K562 (cell line): ENCODE measurements around the gene DCST1. TPM values are rescaled to one million over a fixed set of nuclear protein-coding genes. Genes with fewer than 3 reads are reported as not detected.

Source experiments
- CGGBP1 ChIP-seq: fragments of 250-450 bp; sonication (Bioruptor Pico); IDR thresholded peaks from 2 replicates; pipeline ENCODE4 v1.9.0; 2021; ENCODE audit warnings: mild to moderate bottlenecking
- ELF2 ChIP-seq: fragments of 250-450 bp; sonication (Bioruptor Pico); IDR thresholded peaks from 2 replicates; pipeline ENCODE4 v1.5.0; 2021; ENCODE audit warnings: mild to moderate bottlenecking
- ERF ChIP-seq: fragments of 450-650 bp; formaldehyde crosslinking; IDR thresholded peaks from 2 replicates; pipeline ENCODE4 v1.4.0; 2020; ENCODE audit warnings: mild to moderate bottlenecking, mixed read lengths
- GATA2 ChIP-seq: sonication (generic); formaldehyde crosslinking; IDR thresholded peaks from 2 replicates; pipeline ENCODE4 v1.4.0; 2020; ENCODE audit warnings: mild to moderate bottlenecking, missing genetic modification reagents
- MNT ChIP-seq, 2 experiments: fragments of 450-650 bp; conservative IDR thresholded peaks; 2 replicates each; pipeline ENCODE4 v1.6.1; 2017; ENCODE audit warnings: mild to moderate bottlenecking in 2 of 2, moderate library complexity in 2 of 2
- PTBP1 ChIP-seq: fragments of 200-400 bp; formaldehyde crosslinking; IDR thresholded peaks from 2 replicates; pipeline ENCODE4 v1.6.1; 2017; ENCODE audit warnings: low read depth, low read length
- TOE1 ChIP-seq, 2 experiments: fragments of 450-650 bp in 1 of 2; sonication (generic) in 1 of 2; formaldehyde crosslinking in 1 of 2; IDR thresholded peaks; 2 replicates each; pipeline versions ENCODE4 v1.7.1 to v1.8.0; 2016 to 2022; ENCODE audit warnings: borderline replicate concordance in 2 of 2, mild to moderate bottlenecking in 2 of 2, antibody characterized with exemption in 1 of 2, inconsistent platforms in 1 of 2, low read depth in 1 of 2, missing genetic modification reagents in 1 of 2, moderate library complexity in 1 of 2
- ZFPM2 ChIP-seq: fragments of 250-450 bp; sonication (Bioruptor Pico); IDR thresholded peaks from 2 replicates; pipeline ENCODE4 v1.5.1; 2022; ENCODE audit warnings: mild to moderate bottlenecking
- ZNF507 ChIP-seq: conservative IDR thresholded peaks from 2 replicates; pipeline ENCODE4 v1.6.1; 2017; ENCODE audit warnings: missing genetic modification characterization, missing compliant biosample characterization
- ZNF57 ChIP-seq: fragments of 450-650 bp; formaldehyde crosslinking; IDR thresholded peaks from 2 replicates; pipeline ENCODE4 v1.4.0; 2020; ENCODE audit warnings: mild to moderate bottlenecking, moderate library complexity
- ZNF644 ChIP-seq: fragments of 200-800 bp; sonication (Bioruptor generic); IDR thresholded peaks from 2 replicates; pipeline ENCODE4 v1.6.1; 2016; ENCODE audit warnings: low read depth, missing genetic modification characterization, missing compliant biosample characterization
- polyA plus RNA-seq, 8 experiments: library from polyadenylated mRNA; depleted of rRNA in 4 of 8; stranded (reverse) in 5 of 8; unstranded in 3 of 8; fragments of >200 nt; fragmentation: Nextera tagmentation in 2 of 8; fragmentation: Illumina TruSeq in 1 of 8; extraction: Ambion mirVana in 2 of 8; extraction: Trizol in 1 of 8; gene quantifications; 2 replicates each; pipeline versions ENCODE4 v1.2.1 to v1.2.3, GENCODE V29; 2011 to 2014; ENCODE audit warnings: inconsistent platforms in 1 of 8, missing spikeins in 1 of 8
- total RNA-seq, 7 experiments: library from RNA; depleted of rRNA in 6 of 7; stranded (reverse); fragments of >200 nt in 6 of 7; fragmentation: Illumina TruSeq in 2 of 7; extraction: Trizol in 2 of 7; gene quantifications; 2 replicates each; pipeline versions ENCODE4 v1.2.1 to v1.2.3, GENCODE V29; 2011 to 2021; ENCODE audit warnings: low replicate concordance in 1 of 7
- TF ChIP-seq, protein P1 (sequence below), 2 experiments: IDR thresholded peaks; 2 replicates each; pipeline ENCODE4 v1.6.1; 2012; ENCODE audit warnings: improper control_type of control experiment in 2 of 2, low read depth in 2 of 2, low read length in 2 of 2, borderline replicate concordance in 1 of 2
- TF ChIP-seq, protein P2 (sequence below): fragments of 250-450 bp; sonication (Bioruptor Pico); IDR thresholded peaks from 2 replicates; pipeline ENCODE4 v1.4.0; 2020; ENCODE audit warnings: mild to moderate bottlenecking
- TF ChIP-seq, protein P3 (sequence below): fragments of 450-650 bp; formaldehyde crosslinking; IDR thresholded peaks from 2 replicates; pipeline ENCODE4 v1.4.0; 2020; ENCODE audit warnings: mild to moderate bottlenecking, moderate library complexity
- TF ChIP-seq, protein P4 (sequence below): fragments of 450-650 bp; conservative IDR thresholded peaks from 2 replicates; pipeline ENCODE4 v1.6.1; 2016; ENCODE audit warnings: missing genetic modification characterization, low read depth, mild to moderate bottlenecking, missing compliant biosample characterization, moderate library complexity
- TF ChIP-seq, protein P5 (sequence below): sonication (generic); IDR thresholded peaks from 2 replicates; pipeline ENCODE4 v1.6.1; 2016

Gene DCST1
- total and polyA plus RNA-seq, 9 of the 15 experiments (the other 6 are each of a cell fraction or from before 2014, with no cell fraction given): not detected

DNA sequence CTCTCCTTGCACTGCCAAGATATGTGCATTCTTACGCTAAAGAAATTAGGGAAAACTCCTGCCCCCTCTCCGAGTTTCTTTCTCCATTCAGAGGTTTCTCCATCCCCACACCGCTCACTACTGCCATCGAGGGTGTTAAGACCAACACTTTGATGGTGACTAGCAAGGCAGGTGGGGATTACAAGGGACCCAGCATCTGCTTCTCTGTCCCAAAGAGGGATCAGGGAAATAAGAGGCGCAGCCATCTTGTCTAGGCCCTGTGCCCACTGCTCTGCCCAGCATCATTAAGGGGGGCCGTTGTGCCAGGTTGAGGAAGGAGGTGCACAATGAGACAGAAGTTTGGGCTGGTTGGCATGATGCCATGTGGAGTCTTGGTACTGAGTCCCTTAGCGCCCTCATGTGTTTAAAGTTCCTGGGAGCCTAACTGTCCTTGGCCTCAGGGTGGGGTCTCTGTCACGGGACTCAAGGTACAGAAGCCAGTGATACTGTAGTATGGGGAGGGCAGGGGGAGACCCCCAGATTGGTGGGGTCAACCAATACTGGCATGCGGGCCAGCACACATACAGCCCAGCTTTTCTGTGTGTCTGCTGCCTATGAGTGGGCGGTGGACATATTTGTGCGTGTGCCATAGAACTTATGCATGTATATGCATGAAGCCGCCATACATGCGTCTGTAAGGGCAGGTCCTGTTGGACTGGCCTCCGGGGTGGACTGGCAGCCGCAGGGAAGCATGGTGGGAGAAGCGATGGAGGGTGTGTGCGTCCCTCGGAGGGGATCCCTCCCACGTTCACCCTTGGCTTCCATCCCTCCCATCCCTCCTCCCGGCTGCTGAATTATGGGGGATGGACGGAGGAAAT is 50.5 kb downstream of the DCST1 start (continued):
- TF ChIP-seq, protein P1, sequence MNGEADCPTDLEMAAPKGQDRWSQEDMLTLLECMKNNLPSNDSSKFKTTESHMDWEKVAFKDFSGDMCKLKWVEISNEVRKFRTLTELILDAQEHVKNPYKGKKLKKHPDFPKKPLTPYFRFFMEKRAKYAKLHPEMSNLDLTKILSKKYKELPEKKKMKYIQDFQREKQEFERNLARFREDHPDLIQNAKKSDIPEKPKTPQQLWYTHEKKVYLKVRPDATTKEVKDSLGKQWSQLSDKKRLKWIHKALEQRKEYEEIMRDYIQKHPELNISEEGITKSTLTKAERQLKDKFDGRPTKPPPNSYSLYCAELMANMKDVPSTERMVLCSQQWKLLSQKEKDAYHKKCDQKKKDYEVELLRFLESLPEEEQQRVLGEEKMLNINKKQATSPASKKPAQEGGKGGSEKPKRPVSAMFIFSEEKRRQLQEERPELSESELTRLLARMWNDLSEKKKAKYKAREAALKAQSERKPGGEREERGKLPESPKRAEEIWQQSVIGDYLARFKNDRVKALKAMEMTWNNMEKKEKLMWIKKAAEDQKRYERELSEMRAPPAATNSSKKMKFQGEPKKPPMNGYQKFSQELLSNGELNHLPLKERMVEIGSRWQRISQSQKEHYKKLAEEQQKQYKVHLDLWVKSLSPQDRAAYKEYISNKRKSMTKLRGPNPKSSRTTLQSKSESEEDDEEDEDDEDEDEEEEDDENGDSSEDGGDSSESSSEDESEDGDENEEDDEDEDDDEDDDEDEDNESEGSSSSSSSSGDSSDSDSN (IDR thresholded peaks at IDR 0.05; ENCODE audit: borderline replicate concordance in 1 of 2, low read depth in 2 of 2, low read length in 2 of 2): no peak
- TF ChIP-seq, protein P2, sequence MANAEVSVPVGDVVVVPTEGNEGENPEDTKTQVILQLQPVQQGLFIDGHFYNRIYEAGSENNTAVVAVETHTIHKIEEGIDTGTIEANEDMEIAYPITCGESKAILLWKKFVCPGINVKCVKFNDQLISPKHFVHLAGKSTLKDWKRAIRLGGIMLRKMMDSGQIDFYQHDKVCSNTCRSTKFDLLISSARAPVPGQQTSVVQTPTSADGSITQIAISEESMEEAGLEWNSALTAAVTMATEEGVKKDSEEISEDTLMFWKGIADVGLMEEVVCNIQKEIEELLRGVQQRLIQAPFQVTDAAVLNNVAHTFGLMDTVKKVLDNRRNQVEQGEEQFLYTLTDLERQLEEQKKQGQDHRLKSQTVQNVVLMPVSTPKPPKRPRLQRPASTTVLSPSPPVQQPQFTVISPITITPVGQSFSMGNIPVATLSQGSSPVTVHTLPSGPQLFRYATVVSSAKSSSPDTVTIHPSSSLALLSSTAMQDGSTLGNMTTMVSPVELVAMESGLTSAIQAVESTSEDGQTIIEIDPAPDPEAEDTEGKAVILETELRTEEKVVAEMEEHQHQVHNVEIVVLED (CRISPR knock-in tag): no peak
- no peak for TF ChIP-seq MNT (conservative IDR thresholded peaks at IDR 0.05)
- TF ChIP-seq ELF2: no peak
- TF ChIP-seq, protein P3, sequence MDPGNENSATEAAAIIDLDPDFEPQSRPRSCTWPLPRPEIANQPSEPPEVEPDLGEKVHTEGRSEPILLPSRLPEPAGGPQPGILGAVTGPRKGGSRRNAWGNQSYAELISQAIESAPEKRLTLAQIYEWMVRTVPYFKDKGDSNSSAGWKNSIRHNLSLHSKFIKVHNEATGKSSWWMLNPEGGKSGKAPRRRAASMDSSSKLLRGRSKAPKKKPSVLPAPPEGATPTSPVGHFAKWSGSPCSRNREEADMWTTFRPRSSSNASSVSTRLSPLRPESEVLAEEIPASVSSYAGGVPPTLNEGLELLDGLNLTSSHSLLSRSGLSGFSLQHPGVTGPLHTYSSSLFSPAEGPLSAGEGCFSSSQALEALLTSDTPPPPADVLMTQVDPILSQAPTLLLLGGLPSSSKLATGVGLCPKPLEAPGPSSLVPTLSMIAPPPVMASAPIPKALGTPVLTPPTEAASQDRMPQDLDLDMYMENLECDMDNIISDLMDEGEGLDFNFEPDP: no peak
- no peak for TF ChIP-seq ZNF507 (tag)
- no peak for TF ChIP-seq PTBP1
- TF ChIP-seq, protein P4, sequence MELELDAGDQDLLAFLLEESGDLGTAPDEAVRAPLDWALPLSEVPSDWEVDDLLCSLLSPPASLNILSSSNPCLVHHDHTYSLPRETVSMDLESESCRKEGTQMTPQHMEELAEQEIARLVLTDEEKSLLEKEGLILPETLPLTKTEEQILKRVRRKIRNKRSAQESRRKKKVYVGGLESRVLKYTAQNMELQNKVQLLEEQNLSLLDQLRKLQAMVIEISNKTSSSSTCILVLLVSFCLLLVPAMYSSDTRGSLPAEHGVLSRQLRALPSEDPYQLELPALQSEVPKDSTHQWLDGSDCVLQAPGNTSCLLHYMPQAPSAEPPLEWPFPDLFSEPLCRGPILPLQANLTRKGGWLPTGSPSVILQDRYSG (tag): no peak
- no peak for TF ChIP-seq TOE1 (IDR thresholded peaks at IDR 0.05; ENCODE audit: borderline replicate concordance)
- no peak for TF ChIP-seq TOE1 (CRISPR knock-in tag; IDR thresholded peaks at IDR 0.05; ENCODE audit: borderline replicate concordance, low read depth)
- no peak for TF ChIP-seq ZFPM2 (CRISPR knock-in tag)
- TF ChIP-seq ERF (CRISPR knock-in tag): no peak
- no peak for TF ChIP-seq ZNF644 (tag)
- TF ChIP-seq ZNF57: no peak
- TF ChIP-seq GATA2 (CRISPR knock-in tag): no peak
- TF ChIP-seq, protein P5, sequence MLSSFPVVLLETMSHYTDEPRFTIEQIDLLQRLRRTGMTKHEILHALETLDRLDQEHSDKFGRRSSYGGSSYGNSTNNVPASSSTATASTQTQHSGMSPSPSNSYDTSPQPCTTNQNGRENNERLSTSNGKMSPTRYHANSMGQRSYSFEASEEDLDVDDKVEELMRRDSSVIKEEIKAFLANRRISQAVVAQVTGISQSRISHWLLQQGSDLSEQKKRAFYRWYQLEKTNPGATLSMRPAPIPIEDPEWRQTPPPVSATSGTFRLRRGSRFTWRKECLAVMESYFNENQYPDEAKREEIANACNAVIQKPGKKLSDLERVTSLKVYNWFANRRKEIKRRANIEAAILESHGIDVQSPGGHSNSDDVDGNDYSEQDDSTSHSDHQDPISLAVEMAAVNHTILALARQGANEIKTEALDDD: no peak
- no peak for TF ChIP-seq CGGBP1 (CRISPR knock-in tag)
